HEK293T (cell line): Measurements from ENCODE around the gene POLR3H.

Experiments
- ELF4 ChIP-seq: fragments of 450-650 bp; IDR thresholded peaks from 2 replicates; pipeline ENCODE4 v1.6.1; 2017; ENCODE audit warnings: antibody characterized with exemption
- FOXK2 ChIP-seq: fragments of 450-650 bp; IDR thresholded peaks from 2 replicates; pipeline ENCODE4 v1.6.1; 2016; ENCODE audit warnings: mild to moderate bottlenecking
- HDGF ChIP-seq: fragments of 450-650 bp; IDR thresholded peaks from 2 replicates; pipeline ENCODE4 v1.6.1; 2017; ENCODE audit warnings: antibody characterized with exemption, borderline replicate concordance

DNA sequence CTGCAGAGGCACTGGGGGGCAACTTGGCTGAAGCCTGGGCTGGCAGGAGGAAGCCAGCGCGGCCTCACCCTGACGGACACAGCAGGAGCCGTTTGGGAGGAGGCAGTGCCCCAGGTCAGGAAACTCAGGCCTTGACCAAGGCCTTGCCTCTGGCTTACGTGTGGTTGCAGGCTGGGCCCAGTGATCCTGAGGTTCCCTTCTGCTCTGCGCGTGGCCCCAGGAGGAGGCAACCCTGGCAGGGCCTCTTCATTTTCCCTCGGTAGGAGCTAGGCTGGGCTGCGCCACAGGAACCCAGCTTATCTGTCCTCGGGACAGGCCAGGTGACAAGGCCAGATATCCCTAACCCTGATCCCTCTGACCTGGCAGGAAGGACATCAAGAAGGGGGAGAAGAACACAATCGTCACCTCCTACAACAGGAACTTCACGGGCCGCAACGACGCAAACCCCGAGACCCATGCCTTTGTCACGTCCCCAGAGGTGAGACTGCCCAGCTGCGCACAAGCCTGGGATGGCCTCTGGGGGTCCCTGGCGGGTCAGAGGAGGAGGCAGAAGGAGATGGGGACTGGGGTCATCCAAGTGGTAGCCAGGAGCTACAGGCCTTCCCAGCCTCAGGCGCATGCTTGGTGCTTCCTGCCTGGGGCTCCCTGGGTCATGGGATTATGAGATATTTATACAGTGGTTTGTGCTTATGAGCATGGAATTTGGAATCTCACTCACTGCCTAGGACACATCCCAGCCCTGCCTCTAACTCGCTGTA, 20.6 kb downstream of the POLR3H start:
- TF ChIP-seq FOXK2: no peak
- no peak for TF ChIP-seq HDGF
- no peak for TF ChIP-seq ELF4
